ENCODE data around the gene AKAP14. TPM values are rescaled to one million over a fixed set of nuclear protein-coding genes. Genes with fewer than 3 reads are reported as not detected.
"Not testable (repeated sequence)": the region's sequence is repeated elsewhere in the genome, so short reads cannot be mapped to it uniquely, and the experiment has no call there.

AKAP14 gene
- total and polyA plus RNA-seq, 4 donors: not detected

- peak; percentile 61 for DNase-seq (ENCODE audit: low spot score)
- WGBS: 12% methylated on average over 40 of the region's 40 CpGs
- H3K9ac ChIP-seq (ENCODE audit: low read depth in 1 of 2, low read length in 2 of 2): no peak overlapping the region
Measured at GRCh38 chrX:119887721-119888425, 7.8 kb upstream of the AKAP14 start.

GRCh38 chrX:119890626-119891025 lies 5.1 kb upstream of the AKAP14 start:
- DNase-seq (ENCODE audit: low spot score); H3K4me1 ChIP-seq (ENCODE audit: control insufficient read depth in 4 of 4, insufficient read depth in 4 of 4, low read length in 3 of 4); H3K27me3 ChIP-seq (ENCODE audit: control insufficient read depth in 4 of 4, insufficient read depth in 4 of 4, low read length in 3 of 4); H3K36me3 ChIP-seq (ENCODE audit: control insufficient read depth in 4 of 4, insufficient read depth in 3 of 4, low read depth in 1 of 4, low read length in 3 of 4); H3K9ac ChIP-seq (ENCODE audit: low read depth in 1 of 2, low read length in 2 of 2); H3K27ac ChIP-seq (ENCODE audit: low read depth in 1 of 2, low read length in 2 of 2); H3K9me3 ChIP-seq (ENCODE audit: control insufficient read depth in 4 of 4, low read length in 3 of 4); H3K4me3 ChIP-seq (ENCODE audit: low read depth in 1 of 3, low read length in 3 of 3): not testable (repeated sequence)
- 85% methylated on average over 32 of the region's 36 CpGs for WGBS

More at GRCh38 chrX:119887721-119888425, 7.8 kb upstream of the AKAP14 start:
- Histone ChIP-seq H3K4me1 (ENCODE audit: control insufficient read depth in 4 of 4, insufficient read depth in 4 of 4, low read length in 3 of 4) (peaks cover 0 to 5% (median 2%) of the 10 kb centered on the region in 4 donors), H3K27me3 (ENCODE audit: control insufficient read depth in 4 of 4, insufficient read depth in 4 of 4, low read length in 3 of 4) (no peaks in the 10 kb centered on the region), H3K36me3 (ENCODE audit: control insufficient read depth in 4 of 4, insufficient read depth in 3 of 4, low read depth in 1 of 4, low read length in 3 of 4) (no peaks in the 10 kb centered on the region), H3K9me3 (ENCODE audit: control insufficient read depth in 4 of 4, low read length in 3 of 4) (no peaks in the 10 kb centered on the region), H3K27ac (ENCODE audit: low read depth in 1 of 2, low read length in 2 of 2) (no peak overlapping the region), H3K4me3 (ENCODE audit: low read depth in 1 of 3, low read length in 3 of 3) (peak overlapping the region in 1 of 3 donors; percentile 29)
- TF ChIP-seq RXRA (IDR thresholded peaks at IDR 0.05): no peak
- TF ChIP-seq EGR1 (IDR thresholded peaks at IDR 0.05; ENCODE audit: low read depth in 2 of 2): no peak
- TF ChIP-seq ATF3 (IDR thresholded peaks at IDR 0.05): no peak
- no peak for TF ChIP-seq NR2F2 (IDR thresholded peaks at IDR 0.05)
- no peak for TF ChIP-seq SP1 (IDR thresholded peaks at IDR 0.05)
- TF ChIP-seq, protein P1, sequence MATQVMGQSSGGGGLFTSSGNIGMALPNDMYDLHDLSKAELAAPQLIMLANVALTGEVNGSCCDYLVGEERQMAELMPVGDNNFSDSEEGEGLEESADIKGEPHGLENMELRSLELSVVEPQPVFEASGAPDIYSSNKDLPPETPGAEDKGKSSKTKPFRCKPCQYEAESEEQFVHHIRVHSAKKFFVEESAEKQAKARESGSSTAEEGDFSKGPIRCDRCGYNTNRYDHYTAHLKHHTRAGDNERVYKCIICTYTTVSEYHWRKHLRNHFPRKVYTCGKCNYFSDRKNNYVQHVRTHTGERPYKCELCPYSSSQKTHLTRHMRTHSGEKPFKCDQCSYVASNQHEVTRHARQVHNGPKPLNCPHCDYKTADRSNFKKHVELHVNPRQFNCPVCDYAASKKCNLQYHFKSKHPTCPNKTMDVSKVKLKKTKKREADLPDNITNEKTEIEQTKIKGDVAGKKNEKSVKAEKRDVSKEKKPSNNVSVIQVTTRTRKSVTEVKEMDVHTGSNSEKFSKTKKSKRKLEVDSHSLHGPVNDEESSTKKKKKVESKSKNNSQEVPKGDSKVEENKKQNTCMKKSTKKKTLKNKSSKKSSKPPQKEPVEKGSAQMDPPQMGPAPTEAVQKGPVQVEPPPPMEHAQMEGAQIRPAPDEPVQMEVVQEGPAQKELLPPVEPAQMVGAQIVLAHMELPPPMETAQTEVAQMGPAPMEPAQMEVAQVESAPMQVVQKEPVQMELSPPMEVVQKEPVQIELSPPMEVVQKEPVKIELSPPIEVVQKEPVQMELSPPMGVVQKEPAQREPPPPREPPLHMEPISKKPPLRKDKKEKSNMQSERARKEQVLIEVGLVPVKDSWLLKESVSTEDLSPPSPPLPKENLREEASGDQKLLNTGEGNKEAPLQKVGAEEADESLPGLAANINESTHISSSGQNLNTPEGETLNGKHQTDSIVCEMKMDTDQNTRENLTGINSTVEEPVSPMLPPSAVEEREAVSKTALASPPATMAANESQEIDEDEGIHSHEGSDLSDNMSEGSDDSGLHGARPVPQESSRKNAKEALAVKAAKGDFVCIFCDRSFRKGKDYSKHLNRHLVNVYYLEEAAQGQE (IDR thresholded peaks at IDR 0.05): no peak
- TF ChIP-seq, protein P2, sequence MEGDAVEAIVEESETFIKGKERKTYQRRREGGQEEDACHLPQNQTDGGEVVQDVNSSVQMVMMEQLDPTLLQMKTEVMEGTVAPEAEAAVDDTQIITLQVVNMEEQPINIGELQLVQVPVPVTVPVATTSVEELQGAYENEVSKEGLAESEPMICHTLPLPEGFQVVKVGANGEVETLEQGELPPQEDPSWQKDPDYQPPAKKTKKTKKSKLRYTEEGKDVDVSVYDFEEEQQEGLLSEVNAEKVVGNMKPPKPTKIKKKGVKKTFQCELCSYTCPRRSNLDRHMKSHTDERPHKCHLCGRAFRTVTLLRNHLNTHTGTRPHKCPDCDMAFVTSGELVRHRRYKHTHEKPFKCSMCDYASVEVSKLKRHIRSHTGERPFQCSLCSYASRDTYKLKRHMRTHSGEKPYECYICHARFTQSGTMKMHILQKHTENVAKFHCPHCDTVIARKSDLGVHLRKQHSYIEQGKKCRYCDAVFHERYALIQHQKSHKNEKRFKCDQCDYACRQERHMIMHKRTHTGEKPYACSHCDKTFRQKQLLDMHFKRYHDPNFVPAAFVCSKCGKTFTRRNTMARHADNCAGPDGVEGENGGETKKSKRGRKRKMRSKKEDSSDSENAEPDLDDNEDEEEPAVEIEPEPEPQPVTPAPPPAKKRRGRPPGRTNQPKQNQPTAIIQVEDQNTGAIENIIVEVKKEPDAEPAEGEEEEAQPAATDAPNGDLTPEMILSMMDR (IDR thresholded peaks at IDR 0.05; ENCODE audit: low read depth, low read length, missing input control): peak; percentile 34
- peak; percentile 27 to 66 for TF ChIP-seq RAD21 (IDR thresholded peaks at IDR 0.05)

DNA sequence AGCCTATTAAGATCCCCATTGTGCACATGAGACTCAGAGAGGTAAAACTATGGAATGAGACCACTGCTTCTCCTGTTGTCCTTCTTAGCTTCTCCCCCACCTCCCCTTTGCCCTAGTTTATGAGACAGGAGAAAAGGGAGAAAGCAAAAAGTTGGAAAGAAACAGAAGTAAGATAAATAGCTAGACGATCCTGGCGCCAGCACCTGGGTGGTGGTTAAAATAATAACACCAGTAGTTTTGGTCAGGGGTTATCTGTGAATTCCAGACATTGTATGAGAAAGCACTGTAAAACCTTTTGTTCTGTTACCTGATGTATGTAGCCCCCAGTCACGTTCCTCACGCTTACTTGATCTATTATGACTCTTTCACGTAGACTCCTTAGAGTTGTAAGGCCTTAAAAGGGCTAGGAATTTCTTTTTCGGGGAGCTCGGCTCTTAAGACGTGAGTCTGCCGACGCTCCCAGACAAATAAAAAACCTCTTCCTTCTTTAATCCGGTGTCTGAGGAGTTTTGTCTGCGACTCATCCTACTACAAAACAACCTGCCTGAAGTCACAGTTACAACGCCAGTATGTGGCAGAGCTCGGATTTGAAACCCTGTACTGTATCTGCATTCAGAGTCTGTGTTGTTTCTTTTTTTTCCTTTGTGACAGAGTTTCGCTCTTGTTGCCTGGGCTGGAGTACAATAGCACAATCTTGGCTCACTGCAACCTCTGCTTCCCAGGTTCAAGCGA lies 3.6 kb upstream of the AKAP14 start:
- H3K9ac ChIP-seq (ENCODE audit: low read depth in 1 of 2, low read length in 2 of 2); H3K4me1 ChIP-seq (ENCODE audit: control insufficient read depth in 4 of 4, insufficient read depth in 4 of 4, low read length in 3 of 4); DNase-seq (ENCODE audit: low spot score); H3K27ac ChIP-seq (ENCODE audit: low read depth in 1 of 2, low read length in 2 of 2); H3K9me3 ChIP-seq (ENCODE audit: control insufficient read depth in 4 of 4, low read length in 3 of 4); H3K27me3 ChIP-seq (ENCODE audit: control insufficient read depth in 4 of 4, insufficient read depth in 4 of 4, low read length in 3 of 4); H3K36me3 ChIP-seq (ENCODE audit: control insufficient read depth in 4 of 4, insufficient read depth in 3 of 4, low read depth in 1 of 4, low read length in 3 of 4); H3K4me3 ChIP-seq (ENCODE audit: low read depth in 1 of 3, low read length in 3 of 3): not testable (repeated sequence)
- WGBS: 86% methylated on average over 16 of the region's 16 CpGs
